Peyer's patch (tissue), 4 donors: ENCODE measurements around the gene SEMA4D.

Experiments
- POLR2A ChIP-seq, 2 donors: fragments of 450-650 bp; IDR thresholded peaks; one replicate each; pipeline ENCODE4 v1.5.1; 2017; ENCODE audit warnings: antibody characterized with exemption in 2 of 2, mild to moderate bottlenecking in 2 of 2, moderate library complexity in 2 of 2
- TF ChIP-seq, protein P1 (sequence below), 6 experiments: fragments of 450-650 bp in 4 of 6; fragments of 200-600 bp in 2 of 6; sonication (generic) in 1 of 6; IDR thresholded peaks; one replicate each; pipeline ENCODE4 v1.5.1; 2017 to 2019; ENCODE audit warnings: antibody characterized with exemption in 6 of 6, mild to moderate bottlenecking in 3 of 6, moderate library complexity in 1 of 6

GRCh38 chr9:89529243-89530035 is 31.5 kb upstream of the SEMA4D start:
- TF ChIP-seq, protein P1, sequence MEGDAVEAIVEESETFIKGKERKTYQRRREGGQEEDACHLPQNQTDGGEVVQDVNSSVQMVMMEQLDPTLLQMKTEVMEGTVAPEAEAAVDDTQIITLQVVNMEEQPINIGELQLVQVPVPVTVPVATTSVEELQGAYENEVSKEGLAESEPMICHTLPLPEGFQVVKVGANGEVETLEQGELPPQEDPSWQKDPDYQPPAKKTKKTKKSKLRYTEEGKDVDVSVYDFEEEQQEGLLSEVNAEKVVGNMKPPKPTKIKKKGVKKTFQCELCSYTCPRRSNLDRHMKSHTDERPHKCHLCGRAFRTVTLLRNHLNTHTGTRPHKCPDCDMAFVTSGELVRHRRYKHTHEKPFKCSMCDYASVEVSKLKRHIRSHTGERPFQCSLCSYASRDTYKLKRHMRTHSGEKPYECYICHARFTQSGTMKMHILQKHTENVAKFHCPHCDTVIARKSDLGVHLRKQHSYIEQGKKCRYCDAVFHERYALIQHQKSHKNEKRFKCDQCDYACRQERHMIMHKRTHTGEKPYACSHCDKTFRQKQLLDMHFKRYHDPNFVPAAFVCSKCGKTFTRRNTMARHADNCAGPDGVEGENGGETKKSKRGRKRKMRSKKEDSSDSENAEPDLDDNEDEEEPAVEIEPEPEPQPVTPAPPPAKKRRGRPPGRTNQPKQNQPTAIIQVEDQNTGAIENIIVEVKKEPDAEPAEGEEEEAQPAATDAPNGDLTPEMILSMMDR (IDR thresholded peaks at IDR 0.05): no peak
- TF ChIP-seq POLR2A (IDR thresholded peaks at IDR 0.05): no peak
